Esophagus squamous epithelium (tissue), 5 donors: ENCODE data around the gene SALL4. TPM values are rescaled to one million over a fixed set of nuclear protein-coding genes. Genes with fewer than 3 reads are reported as not detected.
"Not testable (repeated sequence)": the region's sequence is repeated elsewhere in the genome, so short reads cannot be mapped to it uniquely, and the experiment has no call there.

ENCODE experiments used
- DNase-seq: peaks from one replicate; lab custom pipeline; 2025; lab: John Stamatoyannopoulos, UW
- H3K27ac ChIP-seq, 4 donors: fragments of 200-600 bp; sonication (generic); one replicate each; pipeline ENCODE4 v1.5.1; 2016 to 2019; ENCODE audit warnings: mild to moderate bottlenecking in 1 of 4
- H3K27me3 ChIP-seq, 4 donors: fragments of 200-600 bp; sonication (generic); 1 replicate in 3 of 4; 2 replicates in 1 of 4; pipeline versions ENCODE4 v1.5.1 to v1.6.0; 2017 to 2021; ENCODE audit warnings: antibody characterized with exemption in 1 of 4
- H3K36me3 ChIP-seq, 3 donors: fragments of 200-600 bp; sonication (generic); one replicate each; pipeline ENCODE4 v1.5.1; 2016 to 2019
- H3K4me1 ChIP-seq, 3 donors: fragments of 200-600 bp; sonication (generic); one replicate each; pipeline ENCODE4 v1.5.1; 2017 to 2019
- H3K4me3 ChIP-seq, 4 donors: fragments of 200-600 bp; sonication (generic); 1 replicate in 3 of 4; 2 replicates in 1 of 4; pipeline ENCODE4 v1.5.1; 2016 to 2019; ENCODE audit warnings: mild to moderate bottlenecking in 2 of 4, moderate library complexity in 1 of 4
- H3K9me3 ChIP-seq, 3 donors: fragments of 200-600 bp; sonication (generic); one replicate each; pipeline ENCODE4 v1.5.1; 2016 to 2019
- CTCF ChIP-seq, 6 experiments: fragments of 450-650 bp in 4 of 6; fragments of 200-600 bp in 2 of 6; sonication (generic) in 2 of 6; IDR thresholded peaks; one replicate each; pipeline ENCODE4 v1.5.1; 2016 to 2019; ENCODE audit warnings: antibody characterized with exemption in 6 of 6, mild to moderate bottlenecking in 4 of 6, moderate library complexity in 4 of 6
- POLR2A ChIP-seq, 4 donors: fragments of 450-650 bp; IDR thresholded peaks; one replicate each; pipeline ENCODE4 v1.6.1; 2017; ENCODE audit warnings: antibody characterized with exemption in 4 of 4, mild to moderate bottlenecking in 4 of 4, moderate library complexity in 3 of 4
- WGBS, 2 donors: methylation state at CpG; one replicate each; pipeline ENCODE4 v1.1.5; 2018; 5-methylcytosine and 5-hydroxymethylcytosine counted together
- intact Hi-C: fragments of 100-400 bp; cut with DNase I; formaldehyde crosslinking; loops from one replicate; pipeline ENCODE4 v1.15.0; 2022
- total RNA-seq, 4 donors: library from RNA; depleted of rRNA; stranded (reverse); fragments of >200 nt; gene quantifications; one replicate each; pipeline ENCODE4 v1.1.0, GENCODE V29; 2016
- donor health status: DM: yes; HTN: yes; CAD: no.

The SALL4 gene
- total RNA-seq, 4 donors from 2014 or later = 0.04 to 0.76 (median 0.26) TPM; not detected in 1

- H3K4me1 ChIP-seq = no peaks in the 10 kb centered on the region
- no peaks in the 10 kb centered on the region for H3K9me3 ChIP-seq
- no peak for DNase-seq
- intact Hi-C loops = no loop called here
- H3K4me3 ChIP-seq = no peak overlapping the region
- no peaks in the 10 kb centered on the region for H3K36me3 ChIP-seq
- TF ChIP-seq POLR2A (IDR thresholded peaks at IDR 0.05) = no peak
- TF ChIP-seq CTCF (IDR thresholded peaks at IDR 0.05) = no peak
- H3K27ac ChIP-seq = no peak overlapping the region
- 81 to 85% methylated on average over 8 of the region's 8 CpGs for WGBS, 2 donors
- H3K27me3 ChIP-seq = no peaks in the 10 kb centered on the region
Observed at GRCh38 chr20:51826372-51826771, 24.1 kb upstream of the SALL4 start.

DNA sequence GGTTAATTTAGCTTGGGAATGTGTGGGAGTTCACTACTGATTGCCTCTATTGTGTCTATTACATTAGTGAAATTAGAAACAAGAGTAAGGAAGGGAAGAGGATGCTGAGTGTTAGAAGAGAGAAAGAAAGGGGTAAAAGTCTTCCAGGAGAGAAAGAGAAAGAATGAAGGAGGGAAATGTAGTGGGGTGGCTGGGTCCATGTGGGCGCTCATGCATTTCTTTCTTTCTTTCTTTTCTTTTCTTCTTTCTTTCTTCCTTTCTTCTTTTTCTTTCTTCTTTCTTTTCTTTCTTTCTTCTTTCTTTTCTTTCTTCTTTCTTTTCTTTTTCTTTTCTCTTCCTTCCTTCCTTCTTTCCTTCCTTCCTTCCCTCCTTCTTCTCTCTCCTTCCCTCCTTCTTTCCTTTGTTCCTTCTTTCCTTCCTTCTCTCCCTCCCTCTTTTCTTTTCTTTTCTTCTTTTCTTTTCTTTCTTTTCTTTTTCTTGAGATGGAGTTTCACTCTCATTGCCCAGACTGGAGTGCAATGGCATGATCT is 16.2 kb upstream of the SALL4 start:
- H3K9me3 ChIP-seq = no peaks in the 10 kb centered on the region
- intact Hi-C loops = no loop called here
- H3K36me3 ChIP-seq = no peaks in the 10 kb centered on the region
- no peaks in the 10 kb centered on the region for H3K4me1 ChIP-seq
- DNase-seq = no peak
- no peaks in the 10 kb centered on the region for H3K27me3 ChIP-seq
- TF ChIP-seq POLR2A (IDR thresholded peaks at IDR 0.05) = no peak
- no peak for TF ChIP-seq CTCF (IDR thresholded peaks at IDR 0.05)
- H3K4me3 ChIP-seq = no peak overlapping the region
- no peak overlapping the region for H3K27ac ChIP-seq
- WGBS, 2 donors = 43 to 100% methylated on average over 1 of the region's 1 CpG

DNA sequence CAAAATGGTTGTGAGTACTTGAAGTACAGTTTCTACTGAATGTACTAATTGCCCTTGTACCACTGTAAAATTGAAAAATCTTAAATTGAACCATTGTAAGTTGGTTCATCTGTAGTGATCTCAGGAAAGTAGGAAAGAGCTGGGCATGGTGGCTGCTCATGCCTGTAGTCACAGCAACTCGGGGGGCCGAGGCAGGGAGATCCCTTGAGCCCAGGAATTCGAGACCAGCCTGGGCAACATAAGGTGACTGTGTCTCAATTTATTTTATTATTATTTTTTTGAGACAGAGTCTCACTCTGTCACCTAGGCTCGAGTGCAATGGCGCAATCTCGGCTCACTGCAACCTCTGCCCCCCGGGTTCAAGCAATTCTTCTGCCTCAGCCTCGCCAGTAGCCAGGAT is 14.5 kb upstream of the SALL4 start:
- H3K4me3 ChIP-seq, H3K4me1 ChIP-seq, H3K9me3 ChIP-seq, H3K27me3 ChIP-seq, H3K36me3 ChIP-seq, DNase-seq, intact Hi-C loops, H3K27ac ChIP-seq: not testable (repeated sequence)
- WGBS, 2 donors = 75 to 81% methylated on average over 8 of the region's 8 CpGs

- no peaks in the 10 kb centered on the region for H3K9me3 ChIP-seq
- no peaks in the 10 kb centered on the region for H3K4me1 ChIP-seq
- DNase-seq = no peak
- no peak overlapping the region for H3K4me3 ChIP-seq
- intact Hi-C loops = no loop called here
- H3K36me3 ChIP-seq = no peaks in the 10 kb centered on the region
- WGBS, 2 donors = 56 to 66% methylated on average over 5 of the region's 5 CpGs
- TF ChIP-seq CTCF (IDR thresholded peaks at IDR 0.05) = no peak
- no peak for TF ChIP-seq POLR2A (IDR thresholded peaks at IDR 0.05)
- H3K27ac ChIP-seq = no peak overlapping the region
- H3K27me3 ChIP-seq = no peaks in the 10 kb centered on the region
Observed at GRCh38 chr20:51815383-51816076, 13.2 kb upstream of the SALL4 start.

- intact Hi-C loops = no loop called here
- H3K27me3 ChIP-seq = no peaks in the 10 kb centered on the region
- DNase-seq = no peak
- no peak for TF ChIP-seq POLR2A (IDR thresholded peaks at IDR 0.05)
- no peak for TF ChIP-seq CTCF (IDR thresholded peaks at IDR 0.05)
- H3K27ac ChIP-seq = no peak overlapping the region
- no peaks in the 10 kb centered on the region for H3K9me3 ChIP-seq
- no peak overlapping the region for H3K4me3 ChIP-seq
- H3K4me1 ChIP-seq = no peaks in the 10 kb centered on the region
- H3K36me3 ChIP-seq = no peaks in the 10 kb centered on the region
- 63 to 69% methylated on average over 4 of the region's 4 CpGs for WGBS, 2 donors
Observed at GRCh38 chr20:51812861-51813260, 10.5 kb upstream of the SALL4 start.
